Skeletal muscle satellite cell (primary cell): ENCODE measurements around the gene ICE1. TPM values are rescaled to one million over a fixed set of nuclear protein-coding genes. Genes with fewer than 3 reads are reported as not detected.

Experiments used
- H3K27me3 ChIP-seq: 2 replicates; pipeline ENCODE4 v1.7.0; 2013; ENCODE audit warnings: low read length; ENCODE audit not compliant: control insufficient read depth, insufficient read depth
- H3K36me3 ChIP-seq: 2 replicates; pipeline ENCODE4 v1.7.0; 2013; ENCODE audit warnings: mild to moderate bottlenecking, control low read depth, low read length; ENCODE audit not compliant: insufficient read depth
- H3K4me1 ChIP-seq: 2 replicates; pipeline ENCODE4 v1.7.0; 2013; ENCODE audit warnings: low read length; ENCODE audit not compliant: control insufficient read depth, insufficient read depth
- H3K4me2 ChIP-seq: 2 replicates; pipeline ENCODE4 v1.7.0; 2013; ENCODE audit warnings: mild to moderate bottlenecking, low read length
- H3K4me3 ChIP-seq: 2 replicates; pipeline ENCODE4 v1.7.0; 2013; ENCODE audit warnings: low read length
- H3K9ac ChIP-seq: 2 replicates; pipeline ENCODE4 v1.7.0; 2013; ENCODE audit warnings: mild to moderate bottlenecking, low read depth, low read length, moderate library complexity
- H3K9me3 ChIP-seq: replicated peaks from 2 replicates; pipeline ENCODE4 v1.7.0; 2013; ENCODE audit warnings: mild to moderate bottlenecking, control low read depth, low read length
- total RNA-seq: library from RNA; depleted of rRNA; stranded (reverse); fragments of >200 nt; gene quantifications from 2 replicates; pipeline ENCODE4 v1.2.3, GENCODE V29; 2012; rRNA removed

The ICE1 gene
- total RNA-seq, result 24.5 and 26.4 TPM in 2 replicates

- peak within 1 kb of the TSS; percentile 94 for H3K4me2 ChIP-seq
- no peaks in the 10 kb centered on the region for H3K27me3 ChIP-seq
- H3K9ac ChIP-seq, result peak within 1 kb of the TSS; percentile 85
- H3K4me3 ChIP-seq, result peak within 1 kb of the TSS; percentile 77
- no peaks in the 10 kb centered on the region for H3K36me3 ChIP-seq
- H3K4me1 ChIP-seq, result peaks cover 43% of the 10 kb centered on the region
- no peaks in the 10 kb centered on the region for H3K9me3 ChIP-seq
Measured at GRCh38 chr5:5421961-5422818, at the start of gene ICE1. Gene ICE1 (plus strand): TSS chr5:5422677. CDS start chr5:5422916, 239 bp downstream.

GRCh38 chr5:5372930-5373329 lies 49.5 kb upstream of the ICE1 start:
- Histone ChIP-seq H3K9ac (no peak overlapping the region), H3K27me3 (no peaks in the 10 kb centered on the region), H3K4me2 (no peak overlapping the region), H3K4me1 (peaks cover 20% of the 10 kb centered on the region), H3K9me3 (no peaks in the 10 kb centered on the region), H3K4me3 (no peak overlapping the region), H3K36me3 (no peaks in the 10 kb centered on the region)

GRCh38 chr5:5373351-5373989 lies 49.0 kb upstream of the ICE1 start:
- H3K4me1 ChIP-seq, result peaks cover 20% of the 10 kb centered on the region

GRCh38 chr5:5374009-5374715 lies 48.3 kb upstream of the ICE1 start:
- peaks cover 20% of the 10 kb centered on the region for H3K4me1 ChIP-seq
- H3K9ac ChIP-seq, result peak overlapping the region; percentile 7
- no peaks in the 10 kb centered on the region for H3K36me3 ChIP-seq
- no peaks in the 10 kb centered on the region for H3K27me3 ChIP-seq
- H3K9me3 ChIP-seq, result no peaks in the 10 kb centered on the region
- H3K4me2 ChIP-seq, result peak overlapping the region; percentile 59
- peak overlapping the region; percentile 24 for H3K4me3 ChIP-seq

More at GRCh38 chr5:5373351-5373989, 49.0 kb upstream of the ICE1 start:
- Histone ChIP-seq H3K4me2 (peak overlapping the region; percentile 59), H3K4me3 (no peak overlapping the region), H3K9me3 (no peaks in the 10 kb centered on the region), H3K9ac (peak overlapping the region; percentile 7), H3K36me3 (no peaks in the 10 kb centered on the region), H3K27me3 (no peaks in the 10 kb centered on the region)

GRCh38 chr5:5377780-5378179 lies 44.7 kb upstream of the ICE1 start:
- Histone ChIP-seq H3K9ac (no peak overlapping the region), H3K4me3 (no peak overlapping the region), H3K4me2 (no peak overlapping the region), H3K36me3 (no peaks in the 10 kb centered on the region), H3K9me3 (no peaks in the 10 kb centered on the region), H3K4me1 (peaks cover 20% of the 10 kb centered on the region), H3K27me3 (no peaks in the 10 kb centered on the region)

- Histone ChIP-seq H3K36me3 (no peaks in the 10 kb centered on the region), H3K27me3 (no peaks in the 10 kb centered on the region), H3K4me1 (peaks cover 14% of the 10 kb centered on the region), H3K4me2 (no peak overlapping the region), H3K4me3 (no peak overlapping the region), H3K9ac (no peak overlapping the region), H3K9me3 (no peaks in the 10 kb centered on the region)
Measured at GRCh38 chr5:5378531-5378930, 43.9 kb upstream of the ICE1 start.

GRCh38 chr5:5380298-5380697 lies 42.2 kb upstream of the ICE1 start:
- no peak overlapping the region for H3K4me3 ChIP-seq
- no peaks in the 10 kb centered on the region for H3K9me3 ChIP-seq
- no peaks in the 10 kb centered on the region for H3K27me3 ChIP-seq
- H3K4me1 ChIP-seq, result no peaks in the 10 kb centered on the region
- no peak overlapping the region for H3K9ac ChIP-seq
- H3K4me2 ChIP-seq, result no peak overlapping the region
- no peaks in the 10 kb centered on the region for H3K36me3 ChIP-seq

- no peaks in the 10 kb centered on the region for H3K4me1 ChIP-seq
- no peaks in the 10 kb centered on the region for H3K9me3 ChIP-seq
- H3K9ac ChIP-seq, result no peak overlapping the region
- no peaks in the 10 kb centered on the region for H3K27me3 ChIP-seq
- no peak overlapping the region for H3K4me2 ChIP-seq
- no peak overlapping the region for H3K4me3 ChIP-seq
- H3K36me3 ChIP-seq, result no peaks in the 10 kb centered on the region
Measured at GRCh38 chr5:5381310-5381913, 41.1 kb upstream of the ICE1 start.

- H3K4me2 ChIP-seq, result no peak overlapping the region
- H3K9ac ChIP-seq, result no peak overlapping the region
- no peaks in the 10 kb centered on the region for H3K9me3 ChIP-seq
- H3K4me3 ChIP-seq, result no peak overlapping the region
- no peaks in the 10 kb centered on the region for H3K27me3 ChIP-seq
- H3K36me3 ChIP-seq, result no peaks in the 10 kb centered on the region
- H3K4me1 ChIP-seq, result no peaks in the 10 kb centered on the region
Measured at GRCh38 chr5:5383461-5383860, 39.0 kb upstream of the ICE1 start.

GRCh38 chr5:5384660-5385330 lies 37.7 kb upstream of the ICE1 start:
- Histone ChIP-seq H3K27me3 (no peaks in the 10 kb centered on the region), H3K9ac (no peak overlapping the region), H3K4me3 (no peak overlapping the region), H3K4me2 (no peak overlapping the region), H3K36me3 (no peaks in the 10 kb centered on the region), H3K4me1 (no peaks in the 10 kb centered on the region), H3K9me3 (no peaks in the 10 kb centered on the region)

- no peaks in the 10 kb centered on the region for H3K9me3 ChIP-seq
- no peak overlapping the region for H3K4me3 ChIP-seq
- no peaks in the 10 kb centered on the region for H3K4me1 ChIP-seq
- H3K27me3 ChIP-seq, result no peaks in the 10 kb centered on the region
- H3K9ac ChIP-seq, result no peak overlapping the region
- H3K4me2 ChIP-seq, result no peak overlapping the region
- H3K36me3 ChIP-seq, result no peaks in the 10 kb centered on the region
Measured at GRCh38 chr5:5385331-5385662, 37.2 kb upstream of the ICE1 start.
